ENCODE data around the gene SLC29A2.
A peak's percentile ranks its signal among the peaks of the same experiment; 100 is the strongest.
"Not testable (repeated sequence)": the region's sequence is repeated elsewhere in the genome, so short reads cannot be mapped to it uniquely, and the experiment has no call there.

Gene SLC29A2

DNA sequence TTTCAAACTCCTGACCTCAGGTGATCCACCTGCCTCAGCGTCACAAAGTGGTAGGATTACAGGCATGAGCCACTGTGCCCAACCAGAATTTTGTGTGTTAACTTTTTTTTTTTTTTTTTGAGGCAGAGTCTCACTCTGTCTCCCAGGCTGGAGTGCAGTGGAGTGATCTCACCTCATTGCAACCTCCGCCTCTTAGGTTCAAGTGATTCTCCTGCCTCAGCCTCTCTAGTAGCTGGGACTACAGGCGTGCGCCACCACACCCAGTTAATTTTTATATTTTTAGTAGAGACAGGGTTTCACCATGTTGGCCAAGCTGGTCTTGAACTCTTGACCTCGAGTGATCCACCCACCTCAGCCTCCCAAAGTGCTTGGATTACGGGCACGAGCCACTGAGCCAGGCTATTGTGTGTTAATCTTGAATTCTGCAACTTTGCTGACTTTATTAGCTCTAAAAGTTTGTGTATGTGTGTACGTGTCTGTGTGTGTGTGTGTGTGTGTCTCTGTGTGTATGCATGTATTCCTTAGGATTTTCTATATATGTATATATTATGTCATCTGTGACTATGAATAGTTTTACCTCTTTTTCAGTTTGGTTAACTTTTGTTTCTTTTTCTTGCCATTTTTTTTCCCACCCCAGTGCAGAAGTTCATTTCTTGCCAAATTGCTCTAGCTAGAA, 20.9 kb downstream of the SLC29A2 start:
- DNase-seq (ENCODE audit: low read depth in 2 of 2, low spot score in 1 of 2): not testable (repeated sequence)

DNA sequence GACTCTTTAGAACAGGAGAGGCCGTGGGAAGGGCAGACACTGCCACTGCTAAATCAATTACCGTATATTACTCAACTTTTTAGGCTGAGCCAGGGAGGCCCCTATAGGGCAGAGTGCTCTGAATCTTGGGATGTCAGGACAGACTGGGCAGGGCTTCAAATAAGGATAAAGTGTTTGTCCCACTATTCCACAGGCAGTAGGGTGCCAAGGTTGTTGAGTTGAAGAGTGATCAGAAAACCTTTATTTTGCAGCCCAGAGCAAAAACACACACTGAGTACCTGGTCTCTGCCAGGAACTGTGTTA, 22.5 kb downstream of the SLC29A2 start:
- no peak for DNase-seq (ENCODE audit: low read depth in 2 of 2, low spot score in 1 of 2)

DNA sequence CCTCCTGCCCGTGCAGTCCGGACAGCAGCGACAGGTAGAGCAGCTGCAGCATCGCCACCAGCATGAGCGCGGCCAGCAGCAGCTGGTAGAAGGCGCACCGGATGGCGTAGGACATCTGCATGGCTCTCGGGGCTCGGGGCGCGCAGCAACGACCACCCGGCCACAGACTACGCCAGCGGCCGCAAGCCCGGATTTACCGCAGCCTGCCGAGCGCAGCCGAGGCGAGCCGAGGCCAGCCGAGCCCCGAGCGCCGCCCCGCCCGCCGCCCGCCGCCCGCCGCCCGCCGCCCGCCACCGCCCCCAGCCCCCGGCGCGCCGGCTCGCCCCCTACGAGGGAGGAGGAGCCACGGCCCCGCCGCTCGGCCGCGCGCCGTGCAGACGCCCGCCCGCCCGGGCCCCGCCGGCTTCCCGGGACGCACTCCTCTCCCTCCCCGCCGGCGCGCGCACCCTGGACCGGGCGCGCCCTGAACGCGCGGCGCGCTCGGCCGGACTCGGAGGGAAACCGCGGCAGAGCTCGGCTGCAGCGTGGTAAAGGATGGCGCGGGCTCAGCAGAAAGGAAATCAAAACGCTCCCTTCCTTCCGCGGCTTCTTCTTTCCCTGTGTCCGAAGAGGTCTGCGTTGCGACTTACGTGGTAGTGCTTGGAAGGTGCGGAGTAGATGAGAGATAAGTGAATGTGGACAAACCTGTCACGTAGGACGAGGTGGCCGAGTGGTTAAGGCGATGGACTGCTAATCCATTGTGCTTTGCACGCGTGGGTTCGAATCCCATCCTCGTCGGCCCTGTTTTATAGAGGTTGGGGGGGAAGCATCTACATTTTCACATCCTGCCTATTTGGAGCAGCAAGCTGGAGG, 23.9 kb downstream of the SLC29A2 start, which contains the start of gene B4GAT1:
Gene B4GAT1 (minus strand): TSS at position 205 of the 852 bp plus-strand sequence. CDS start 84 bp downstream, at position 121.
- DNase-seq (ENCODE audit: low read depth in 2 of 2, low spot score in 1 of 2): peak; percentile 56 to 62

DNA sequence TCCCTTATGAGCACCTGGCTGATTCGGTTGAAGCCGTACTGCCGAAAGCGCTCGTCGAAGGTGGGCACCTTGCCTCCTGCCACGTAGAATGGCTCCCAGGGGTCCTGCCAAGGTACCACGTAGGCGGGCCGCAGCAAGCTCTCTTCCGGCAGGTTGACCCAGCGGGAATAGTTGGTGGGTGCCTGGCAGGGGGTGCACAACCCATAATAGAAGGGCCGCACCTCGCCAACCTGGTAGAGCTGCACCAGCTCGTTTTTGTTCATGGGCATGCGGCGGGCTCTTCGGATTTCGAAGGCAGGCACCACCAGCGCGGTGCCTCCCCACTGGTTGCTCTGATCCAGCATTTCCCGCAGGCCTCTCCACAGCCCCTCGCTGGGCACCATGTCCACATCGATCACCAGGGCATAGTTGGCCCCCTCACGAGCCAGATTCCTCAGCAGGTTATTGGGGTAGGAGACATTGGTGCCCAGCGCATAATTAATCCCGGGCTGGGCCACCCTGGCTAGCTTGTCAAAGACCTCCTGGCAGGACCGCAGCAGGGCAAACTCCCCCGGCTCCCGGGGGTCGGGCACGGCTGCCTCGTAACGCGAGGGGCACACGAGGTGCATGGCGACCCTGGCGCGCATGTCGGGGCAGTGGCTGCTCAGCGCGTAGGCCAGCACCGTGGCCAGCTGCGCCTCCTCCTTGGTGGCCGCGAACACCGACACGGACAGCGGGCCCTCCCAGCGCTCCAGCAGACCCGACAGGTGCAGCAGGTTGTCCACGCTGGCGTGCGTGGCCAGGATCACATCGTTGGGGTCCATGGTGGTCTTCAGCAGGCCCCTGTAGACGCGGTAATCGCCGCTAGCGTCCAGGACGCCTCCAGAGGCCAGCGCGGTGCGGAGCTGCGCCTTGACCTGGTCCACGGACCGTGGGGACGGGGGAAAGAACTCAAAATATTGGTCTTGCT, 24.8 kb downstream of the SLC29A2 start:
- no peak for DNase-seq (ENCODE audit: low read depth in 2 of 2, low spot score in 1 of 2)

DNA sequence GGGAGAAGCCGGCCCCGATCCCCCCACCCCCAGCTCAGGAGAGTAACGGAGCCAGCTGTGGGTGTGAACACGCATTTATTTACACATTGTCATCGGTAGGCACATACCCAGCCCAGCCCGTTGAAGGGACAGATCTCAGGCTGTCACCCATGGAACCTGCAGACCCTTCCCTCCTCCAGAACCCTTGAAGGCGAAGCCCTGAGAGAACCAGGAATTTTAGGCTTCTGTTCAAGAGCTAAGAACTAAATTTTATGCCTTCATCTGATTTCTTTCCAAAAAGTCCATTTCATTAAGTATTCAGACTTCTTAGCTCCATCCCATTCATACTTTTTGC, 26.3 kb downstream of the SLC29A2 start:
- DNase-seq (ENCODE audit: low read depth in 2 of 2, low spot score in 1 of 2): no peak

DNA sequence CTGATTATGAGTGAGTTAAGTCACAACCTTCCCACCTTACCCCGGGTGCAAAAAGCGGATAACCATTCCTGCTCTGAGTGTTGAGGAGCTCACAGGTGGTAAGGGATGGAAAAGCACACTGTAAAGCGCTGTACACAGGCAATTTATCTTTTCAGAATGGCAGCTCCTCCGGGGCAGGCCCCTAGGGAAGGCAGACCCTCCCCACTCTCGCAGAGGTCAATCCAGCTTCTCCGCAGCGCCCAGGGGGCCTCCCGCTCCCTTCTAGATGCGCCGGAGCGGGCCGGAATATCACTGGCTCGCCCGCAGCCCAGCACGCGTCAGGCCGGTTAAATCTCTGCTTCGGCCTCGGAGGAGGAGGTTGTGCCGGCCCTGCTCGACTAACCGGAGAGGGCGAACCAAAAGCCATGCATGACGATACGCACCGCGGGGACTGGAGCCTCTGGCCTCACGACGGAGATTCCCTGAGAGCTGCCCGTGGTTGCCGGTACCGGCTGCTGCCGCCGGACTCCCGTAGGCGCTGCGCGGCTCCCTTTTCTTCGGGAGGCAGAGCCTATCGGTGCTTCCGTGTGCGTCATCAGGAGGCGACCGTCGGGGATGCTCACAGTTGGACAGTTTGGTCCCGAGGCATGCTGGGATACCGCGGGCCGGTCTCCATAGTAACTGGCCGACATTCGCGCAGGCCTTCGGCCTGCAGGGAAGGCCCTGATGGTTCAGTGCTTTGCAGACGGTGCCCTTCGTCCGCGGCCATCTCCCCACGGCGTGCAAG, 26.8 kb downstream of the SLC29A2 start, which contains the start of gene BRMS1:
Gene BRMS1 (minus strand): TSS at position 555 of the 766 bp plus-strand sequence. CDS start 2,870 bp downstream, outside the sequence.
- peak; percentile 93 to 95 for DNase-seq (ENCODE audit: low read depth in 2 of 2, low spot score in 1 of 2)

DNA sequence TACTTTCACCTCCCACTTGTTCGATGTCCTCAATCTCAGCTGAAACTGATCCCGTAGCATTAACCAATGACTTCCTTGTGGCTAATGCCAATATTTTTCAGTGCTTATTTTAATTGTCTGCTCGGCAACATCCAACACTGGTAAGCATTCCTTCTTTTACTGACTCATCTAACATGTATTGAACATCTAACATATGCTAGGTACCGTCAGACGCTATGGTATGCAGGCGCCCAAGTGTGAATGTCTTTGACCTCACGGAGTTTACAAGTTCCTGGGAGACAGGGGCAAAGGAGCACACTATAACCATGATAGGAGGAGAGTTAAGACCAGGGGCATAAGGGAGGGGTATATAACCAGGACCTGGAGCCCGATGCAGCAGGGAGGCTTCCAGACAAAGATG, 28.4 kb downstream of the SLC29A2 start:
- no peak for DNase-seq (ENCODE audit: low read depth in 2 of 2, low spot score in 1 of 2)

DNA sequence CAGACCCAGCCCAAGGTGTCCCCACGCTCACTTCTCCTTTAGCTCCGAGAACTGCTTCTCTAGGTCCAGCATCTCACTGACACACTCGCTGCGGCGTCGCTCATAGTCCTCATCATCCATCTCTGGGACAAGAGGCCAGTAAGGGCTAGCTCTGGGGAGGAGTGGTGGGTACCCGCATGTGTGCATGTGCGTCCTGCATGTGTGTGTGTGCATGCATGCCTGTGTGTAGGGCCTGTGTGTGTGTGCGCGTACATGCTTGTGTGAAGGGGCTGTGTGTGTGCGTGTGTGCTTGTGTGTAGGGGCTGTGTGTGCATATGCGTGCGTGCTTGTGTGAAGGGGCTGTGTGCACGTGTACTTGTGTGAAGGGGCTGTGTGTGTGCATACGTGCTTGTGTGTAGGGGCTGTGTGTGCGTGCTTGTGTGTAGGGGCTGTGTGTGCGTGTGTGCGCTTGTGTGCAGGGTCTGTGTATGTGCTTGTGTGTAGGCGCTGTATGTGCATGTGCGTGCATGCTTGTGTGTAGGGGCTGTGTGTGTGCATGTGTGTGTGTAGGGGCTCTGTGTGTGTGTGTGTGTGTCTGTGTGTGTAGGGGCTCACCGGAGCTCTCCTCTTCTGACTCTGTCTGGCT, 29.9 kb downstream of the SLC29A2 start:
- DNase-seq (ENCODE audit: low read depth in 2 of 2, low spot score in 1 of 2): no peak

DNA sequence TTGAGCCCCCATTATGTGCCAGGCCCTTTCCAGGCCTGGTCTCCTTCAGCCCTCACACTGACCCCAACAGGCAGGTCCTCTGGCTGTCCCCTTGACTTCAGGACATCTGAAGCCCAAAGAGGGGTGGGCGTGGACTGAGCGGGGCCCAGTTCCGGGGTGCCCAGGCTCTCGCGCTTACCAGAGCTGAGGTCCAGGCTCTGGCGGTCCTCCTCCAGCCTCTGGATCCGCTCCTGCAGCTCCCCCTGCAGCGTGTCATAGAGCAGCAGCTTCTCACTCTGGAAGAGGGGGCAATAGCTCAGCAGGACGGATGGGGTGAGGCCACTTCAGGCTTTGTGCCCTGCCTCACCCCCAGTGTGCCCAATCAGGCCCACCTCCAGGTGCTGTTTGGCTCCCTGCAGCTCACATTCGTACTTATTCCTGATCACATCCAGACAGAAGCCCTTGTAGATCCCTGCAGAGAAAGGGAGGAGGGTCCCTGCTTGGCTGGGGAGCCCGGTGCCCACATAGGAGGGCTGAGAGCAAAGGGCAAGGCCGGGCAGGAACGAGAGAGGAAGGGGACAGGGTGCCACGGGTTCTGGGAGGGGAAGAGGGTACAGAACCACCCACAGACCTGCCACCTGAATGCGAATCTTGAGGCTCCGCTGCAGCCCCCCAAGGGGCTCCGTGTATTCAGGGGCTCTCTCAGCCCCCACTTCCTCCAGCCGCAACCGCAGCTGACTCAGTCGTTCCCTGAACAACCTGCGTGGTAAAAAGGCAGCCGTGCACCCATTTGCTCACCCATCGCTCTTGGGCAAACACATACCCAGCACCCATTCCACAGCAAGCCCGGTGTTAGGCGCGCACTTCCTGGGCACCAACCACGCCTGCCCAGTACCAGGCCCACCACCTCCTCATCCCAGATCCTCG, 30.7 kb downstream of the SLC29A2 start:
- DNase-seq (ENCODE audit: low read depth in 2 of 2, low spot score in 1 of 2): no peak

DNA sequence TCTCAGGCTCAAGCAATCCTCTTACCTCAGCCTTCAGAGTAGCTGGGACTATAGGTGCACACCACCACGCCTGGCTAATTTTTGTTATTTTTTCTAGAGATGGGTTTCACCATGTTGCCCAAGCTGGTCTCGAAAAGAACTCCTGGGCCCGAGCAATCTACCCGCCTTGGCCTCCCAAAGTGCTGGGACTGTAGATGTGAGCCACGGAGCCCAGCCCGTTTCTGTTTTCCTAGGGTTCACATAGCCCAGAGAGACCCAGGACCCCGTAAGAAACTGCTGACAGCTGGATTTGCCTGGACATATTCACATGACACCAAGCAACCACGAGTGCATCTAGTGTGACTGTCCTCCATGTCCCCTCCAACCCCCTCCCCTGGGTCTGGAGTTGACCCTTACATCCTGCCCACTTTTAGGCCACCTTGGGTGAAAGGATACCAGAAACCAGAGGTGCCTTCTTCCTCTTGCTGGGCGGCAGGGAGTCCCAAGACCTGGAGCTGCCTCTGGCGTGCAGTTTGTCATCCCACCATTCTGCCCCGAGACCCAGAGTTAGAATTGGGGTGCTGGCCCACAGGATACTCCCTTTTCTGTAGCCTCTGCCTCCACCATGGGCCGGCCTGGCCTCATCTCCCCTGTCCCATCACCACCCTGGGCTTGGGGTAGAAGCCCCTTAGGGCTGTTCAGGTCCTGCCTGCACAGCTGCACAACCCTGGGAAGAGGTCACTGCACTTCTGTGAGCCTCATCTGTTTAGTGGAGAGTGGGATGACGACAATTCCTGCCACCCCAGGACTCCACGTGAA, 31.7 kb downstream of the SLC29A2 start:
- no peak for DNase-seq (ENCODE audit: low read depth in 2 of 2, low spot score in 1 of 2)

DNA sequence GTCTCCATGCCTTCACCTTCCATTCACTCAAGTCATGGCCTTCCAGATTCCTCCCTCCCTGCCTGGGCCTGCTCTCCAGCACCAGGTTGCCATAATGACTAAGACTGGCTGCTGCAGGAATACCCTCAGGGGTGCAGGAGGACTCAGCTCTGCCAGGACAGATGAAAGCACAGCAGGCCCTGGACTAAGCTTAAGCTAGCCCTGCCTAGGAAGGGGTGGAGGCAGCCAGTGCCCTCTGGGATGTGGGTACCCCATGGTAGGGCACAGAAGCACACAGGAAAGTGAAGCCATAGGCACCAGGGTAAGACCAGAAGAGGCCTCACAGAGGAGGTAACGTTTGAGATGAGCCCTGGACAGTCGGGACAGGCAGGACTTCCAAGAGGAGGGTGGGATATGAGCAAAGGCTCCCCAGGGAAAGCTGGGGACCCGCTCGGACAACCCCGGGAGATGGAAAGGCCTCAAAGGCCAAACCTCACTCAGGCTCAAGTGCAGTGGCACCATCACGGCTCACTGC, 32.3 kb downstream of the SLC29A2 start:
- no peak for DNase-seq (ENCODE audit: low read depth in 2 of 2, low spot score in 1 of 2)

DNA sequence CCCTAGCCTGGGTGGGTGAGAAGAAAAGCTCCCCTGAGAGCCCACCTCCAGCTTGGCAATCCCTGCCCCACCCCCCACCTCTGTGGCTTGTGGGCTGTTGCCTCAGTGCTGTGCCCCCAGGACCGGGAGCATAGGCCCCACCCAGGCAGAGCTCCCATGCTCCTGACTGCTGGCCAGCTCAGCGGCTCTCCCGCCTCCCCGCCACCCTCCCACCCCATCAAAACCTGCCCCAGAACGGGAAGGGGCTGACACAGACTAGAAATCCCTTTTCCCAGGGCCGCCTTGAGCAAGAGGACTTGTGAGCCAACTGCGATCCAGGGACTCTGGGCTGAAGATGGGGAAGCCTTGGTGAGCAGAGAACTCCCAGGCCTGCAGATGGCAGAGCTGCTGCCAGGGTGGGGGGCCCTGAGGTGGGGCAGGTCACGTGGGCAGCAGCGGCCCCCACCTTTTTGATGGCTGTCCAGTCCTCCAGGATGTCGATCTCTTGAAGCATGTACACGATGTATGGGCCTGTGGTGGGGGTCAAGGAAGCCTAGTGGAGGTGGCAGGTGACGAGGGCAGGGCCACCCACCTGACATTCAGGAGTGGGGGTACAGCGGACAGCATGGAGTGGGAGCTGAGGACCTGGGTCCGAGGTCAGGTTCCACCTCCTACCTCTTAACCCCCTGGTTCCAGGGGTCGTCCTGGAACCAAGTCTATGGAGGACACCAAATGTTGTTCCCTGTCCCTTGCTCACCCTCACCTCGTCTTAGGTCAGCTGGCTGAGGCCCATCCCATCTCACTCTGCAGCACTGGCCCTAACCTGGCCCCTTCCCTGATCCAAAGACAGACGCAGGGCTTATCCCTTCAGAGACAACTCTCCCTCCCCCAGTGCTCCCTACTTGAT, 33.0 kb downstream of the SLC29A2 start:
- DNase-seq (ENCODE audit: low read depth in 2 of 2, low spot score in 1 of 2): no peak

DNA sequence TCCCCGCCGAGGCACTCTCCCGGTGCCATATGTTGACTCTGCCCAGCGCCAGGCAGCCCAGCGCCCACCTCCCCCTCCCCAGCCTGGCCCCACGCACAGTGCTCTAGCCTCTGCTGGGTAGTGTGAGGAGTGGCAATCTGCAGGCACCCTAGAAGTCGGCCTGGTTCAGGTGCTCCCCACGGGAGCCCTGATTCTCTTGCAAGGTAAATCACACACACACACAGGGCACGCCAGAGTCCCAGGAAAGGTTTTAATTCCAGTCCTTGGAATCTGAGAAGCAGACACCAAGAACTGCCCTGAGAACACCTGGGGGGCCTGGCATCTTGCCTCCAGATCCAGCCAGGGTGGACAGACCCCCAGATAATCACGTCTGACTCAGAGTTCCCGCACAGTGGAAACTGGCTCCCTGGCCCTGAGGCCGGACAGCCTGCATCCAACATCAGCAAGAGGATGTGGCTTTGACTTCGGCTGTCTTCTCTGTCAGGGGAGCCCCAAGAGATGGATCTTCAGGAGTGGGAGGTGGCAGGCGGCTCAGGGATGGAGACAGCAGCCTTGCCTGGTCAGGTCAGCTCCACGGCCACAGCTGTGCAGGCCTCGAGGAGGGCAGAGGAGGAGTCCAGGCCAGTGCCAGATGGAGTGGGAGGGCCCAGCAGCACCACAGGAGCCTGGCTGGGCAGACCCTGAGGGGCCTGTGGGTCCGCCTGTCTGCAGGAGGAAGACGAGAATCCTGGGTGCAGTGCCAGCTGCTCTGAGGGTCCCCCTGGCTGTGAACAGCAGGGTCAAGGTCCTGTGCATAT, 34.3 kb downstream of the SLC29A2 start:
- no peak for DNase-seq (ENCODE audit: low read depth in 2 of 2, low spot score in 1 of 2)

DNA sequence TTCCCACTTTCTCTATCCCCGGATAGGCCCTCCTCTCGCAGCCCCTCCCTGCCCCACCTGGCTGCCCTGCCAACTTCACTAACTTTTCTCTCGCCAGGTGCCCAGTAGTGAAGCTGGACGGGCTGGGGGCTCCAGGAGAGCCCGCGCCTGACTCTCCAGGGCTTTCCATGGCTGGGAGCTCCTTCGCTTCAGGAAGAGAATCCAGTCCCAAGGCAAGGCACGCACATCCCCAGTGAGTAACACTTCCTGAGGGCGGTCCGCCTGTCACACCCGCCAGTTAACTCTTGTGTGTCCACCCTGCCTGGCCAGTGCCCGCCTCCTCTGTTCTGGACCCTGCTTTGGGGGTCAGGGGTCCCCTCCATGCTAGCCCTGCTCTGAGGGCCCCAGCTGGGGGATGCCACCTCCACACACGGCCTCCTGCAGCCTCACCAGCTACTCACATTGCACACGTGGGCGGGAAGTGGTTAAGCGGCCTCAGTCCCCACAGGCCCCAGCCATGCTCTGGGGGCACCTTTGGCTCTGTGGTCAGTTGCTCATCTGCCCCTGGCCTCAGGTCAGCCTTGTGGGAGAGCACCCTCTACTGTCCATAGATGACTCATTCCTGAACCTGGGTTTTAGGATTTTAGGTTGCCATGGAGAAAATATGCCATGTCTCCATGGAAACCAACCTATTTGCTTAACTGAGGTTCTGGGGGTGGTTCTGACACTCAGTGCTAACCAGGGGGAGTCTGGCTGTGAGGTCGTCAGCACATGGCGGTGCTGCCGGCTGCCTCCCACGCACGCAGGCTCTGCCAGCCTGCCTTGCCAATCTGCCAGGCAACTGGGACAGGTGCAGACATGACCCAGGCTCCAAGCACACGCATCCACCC, 35.1 kb downstream of the SLC29A2 start, which contains the start of gene RIN1:
Gene RIN1 (minus strand): TSS at position 201 of the 869 bp plus-strand sequence. CDS start 32 bp downstream, at position 169.
- peak in 1 of 2 donors; percentile 50 for DNase-seq (ENCODE audit: low read depth in 2 of 2, low spot score in 1 of 2)

DNA sequence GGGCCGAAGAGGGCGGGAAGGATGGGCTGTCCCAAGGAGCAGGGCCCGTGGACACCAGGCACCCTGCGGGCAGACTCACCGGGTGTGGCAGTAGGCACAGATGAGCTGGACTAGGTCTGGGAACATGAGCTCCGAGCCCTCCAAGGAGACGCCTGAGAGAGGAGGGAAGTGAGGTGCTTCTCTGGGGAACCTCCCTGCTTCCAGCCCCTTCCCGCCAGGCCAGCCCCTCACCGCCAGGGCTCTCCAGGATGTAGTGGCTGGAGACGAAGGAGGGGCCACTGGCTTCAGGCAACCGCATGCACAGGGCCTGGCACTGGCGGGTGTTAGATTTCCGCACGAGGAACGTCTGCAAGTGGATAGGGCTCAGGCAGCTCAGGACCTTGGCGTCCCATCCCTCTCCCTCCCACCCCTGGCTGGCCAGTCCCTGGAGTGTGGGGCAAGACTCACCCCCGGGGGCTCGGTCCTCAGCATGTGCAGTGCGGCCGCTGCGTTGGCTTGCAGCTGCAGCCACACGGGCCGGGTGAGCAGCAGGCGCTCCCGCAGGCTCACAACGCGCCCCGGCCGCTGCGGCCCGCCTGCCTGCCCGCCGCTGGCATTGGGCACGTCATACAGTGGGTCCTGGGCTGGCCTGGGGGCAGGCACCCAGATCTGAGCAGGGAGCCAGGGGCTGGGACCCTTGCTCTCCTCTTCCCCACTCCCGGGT, 35.9 kb downstream of the SLC29A2 start:
- no peak for DNase-seq (ENCODE audit: low read depth in 2 of 2, low spot score in 1 of 2)
